Measurements from ENCODE around the gene DUSP10.

GRCh38 chr1:221700948-221701347 is 40.9 kb downstream of the DUSP10 start:
- TF ChIP-seq CTCF (IDR thresholded peaks at IDR 0.05) (no peak), ZFX (IDR thresholded peaks at IDR 0.05; ENCODE audit: borderline replicate concordance) (no peak)
